ENCODE results near the gene TMCO4.

Gene TMCO4

GRCh38 chr1:19708567-19709110, 91.1 kb downstream of the TMCO4 start:
- H3K27me3 ChIP-seq (ENCODE audit: insufficient read depth, low read length, poor library complexity, severe bottlenecking), result no peaks in the 10 kb centered on the region
- H3K9me3 ChIP-seq (ENCODE audit: insufficient read depth, low read depth, low read length), result no peaks in the 10 kb centered on the region
- no peaks in the 10 kb centered on the region for H3F3A ChIP-seq (ENCODE audit: low read depth)
- H3K9me2 ChIP-seq (replicated peaks; ENCODE audit: low read depth, low read length), result no peaks in the 10 kb centered on the region
- no peaks in the 10 kb centered on the region for H3K79me2 ChIP-seq (ENCODE audit: insufficient read depth, low read length)
- no peak overlapping the region for H3K4me3 ChIP-seq (ENCODE audit: low read length, poor library complexity, severe bottlenecking)
- H4K20me1 ChIP-seq (ENCODE audit: insufficient read depth, low read length, poor library complexity, severe bottlenecking), result no peaks in the 10 kb centered on the region
- H3K9ac ChIP-seq (ENCODE audit: low read depth, low read length, poor library complexity, severe bottlenecking), result no peak overlapping the region
- no peak for TF ChIP-seq CTCF (conservative IDR thresholded peaks at IDR 0.05; ENCODE audit: low read length)
- no peak for TF ChIP-seq EZH2phosphoT487 (IDR thresholded peaks at IDR 0.05; ENCODE audit: borderline replicate concordance)
- H2AFZ ChIP-seq (ENCODE audit: low read length), result no peak overlapping the region
- H3K36me3 ChIP-seq (ENCODE audit: insufficient read depth, low read length), result no peaks in the 10 kb centered on the region
- no peaks in the 10 kb centered on the region for H3K4me1 ChIP-seq (ENCODE audit: insufficient read depth, low read length, poor library complexity, severe bottlenecking)
- no peak overlapping the region for H3K4me2 ChIP-seq (ENCODE audit: low read depth, low read length, poor library complexity, severe bottlenecking)

GRCh38 chr1:19706136-19706535, 93.6 kb downstream of the TMCO4 start:
- Histone ChIP-seq H3K36me3 (ENCODE audit: insufficient read depth, low read length) (no peaks in the 10 kb centered on the region), H2AFZ (ENCODE audit: low read length) (no peak overlapping the region), H3K4me2 (ENCODE audit: low read depth, low read length, poor library complexity, severe bottlenecking) (no peak overlapping the region), H3K4me3 (ENCODE audit: low read length, poor library complexity, severe bottlenecking) (no peak overlapping the region), H3K79me2 (ENCODE audit: insufficient read depth, low read length) (no peaks in the 10 kb centered on the region), H3K9me2 (replicated peaks; ENCODE audit: low read depth, low read length) (no peaks in the 10 kb centered on the region), H3K9me3 (ENCODE audit: insufficient read depth, low read depth, low read length) (no peaks in the 10 kb centered on the region), H3K4me1 (ENCODE audit: insufficient read depth, low read length, poor library complexity, severe bottlenecking) (no peaks in the 10 kb centered on the region), H4K20me1 (ENCODE audit: insufficient read depth, low read length, poor library complexity, severe bottlenecking) (no peaks in the 10 kb centered on the region), H3F3A (ENCODE audit: low read depth) (no peaks in the 10 kb centered on the region), H3K27me3 (ENCODE audit: insufficient read depth, low read length, poor library complexity, severe bottlenecking) (no peaks in the 10 kb centered on the region), H3K9ac (ENCODE audit: low read depth, low read length, poor library complexity, severe bottlenecking) (no peak overlapping the region)
- TF ChIP-seq EZH2phosphoT487 (IDR thresholded peaks at IDR 0.05; ENCODE audit: borderline replicate concordance), result no peak
- no peak for TF ChIP-seq CTCF (conservative IDR thresholded peaks at IDR 0.05; ENCODE audit: low read length)

GRCh38 chr1:19705464-19705863, 94.3 kb downstream of the TMCO4 start:
- Histone ChIP-seq H3K9ac (ENCODE audit: low read depth, low read length, poor library complexity, severe bottlenecking) (no peak overlapping the region), H3F3A (ENCODE audit: low read depth) (no peaks in the 10 kb centered on the region), H3K27me3 (ENCODE audit: insufficient read depth, low read length, poor library complexity, severe bottlenecking) (no peaks in the 10 kb centered on the region), H3K9me3 (ENCODE audit: insufficient read depth, low read depth, low read length) (no peaks in the 10 kb centered on the region), H3K4me1 (ENCODE audit: insufficient read depth, low read length, poor library complexity, severe bottlenecking) (no peaks in the 10 kb centered on the region), H3K9me2 (replicated peaks; ENCODE audit: low read depth, low read length) (no peaks in the 10 kb centered on the region), H3K36me3 (ENCODE audit: insufficient read depth, low read length) (no peaks in the 10 kb centered on the region), H3K4me2 (ENCODE audit: low read depth, low read length, poor library complexity, severe bottlenecking) (no peak overlapping the region), H3K79me2 (ENCODE audit: insufficient read depth, low read length) (no peaks in the 10 kb centered on the region), H4K20me1 (ENCODE audit: insufficient read depth, low read length, poor library complexity, severe bottlenecking) (no peaks in the 10 kb centered on the region), H3K4me3 (ENCODE audit: low read length, poor library complexity, severe bottlenecking) (no peak overlapping the region), H2AFZ (ENCODE audit: low read length) (no peak overlapping the region)
- TF ChIP-seq CTCF (conservative IDR thresholded peaks at IDR 0.05; ENCODE audit: low read length), result no peak
- no peak for TF ChIP-seq EZH2phosphoT487 (IDR thresholded peaks at IDR 0.05; ENCODE audit: borderline replicate concordance)
